ENCODE measurements around the gene BCL2A1. TPM values are rescaled to one million over a fixed set of nuclear protein-coding genes. Genes with fewer than 3 reads are reported as not detected.

The BCL2A1 gene
- total and polyA plus RNA-seq, 2 of the 4 experiments (the other 2 are of a cell fraction): 2.3 to 4.5 TPM

DNA sequence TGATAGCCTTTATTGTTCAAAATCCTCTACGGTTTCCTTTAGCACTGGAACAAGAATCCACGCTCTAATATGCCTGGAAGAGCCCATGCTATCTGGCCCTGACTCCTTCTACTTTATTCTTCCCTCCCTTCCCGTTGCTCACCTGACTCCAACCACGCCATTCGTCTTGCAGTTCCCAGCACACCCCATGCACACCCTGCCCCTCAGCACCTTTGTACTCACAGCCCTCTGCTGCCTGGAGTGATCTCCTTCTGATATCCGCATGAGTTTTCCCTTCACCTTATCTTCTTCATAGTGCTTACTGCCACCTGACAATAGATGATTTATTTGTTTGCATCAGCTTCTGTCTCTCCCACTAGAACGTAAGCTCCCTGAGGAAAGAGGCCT lies 16.6 kb upstream of the BCL2A1 start:
- in situ Hi-C loops (cut with MboI; ENCODE audit: low sequenced_read_pairs) (loop anchor here (25.0 kb wide), 1 partner anchor 350 kb away; no protein-coding TSS in a partner anchor), intact Hi-C loops (cut with micrococcal nuclease) (loop anchor here (5.0 kb wide), 1 partner anchor 595 kb away; no protein-coding TSS in a partner anchor), dilution Hi-C loops (cut with HindIII; ENCODE audit: low sequenced_read_pairs, unreplicated experiment) (no loop called here)
- DNase-seq: no peak
- H3K4me2 ChIP-seq (ENCODE audit: low read depth, low read length): no peak overlapping the region
- no peaks in the 10 kb centered on the region for H3K36me3 ChIP-seq (ENCODE audit: control insufficient read depth, insufficient read depth, low read length)
- no peaks in the 10 kb centered on the region for H3K4me1 ChIP-seq (ENCODE audit: control insufficient read depth, insufficient read depth, low read length)
- H3K14ac ChIP-seq (replicated peaks; ENCODE audit: low read depth, low read length): no peak overlapping the region
- no peak overlapping the region for H3K4ac ChIP-seq (ENCODE audit: low read depth, low read length)
- H2BK20ac ChIP-seq (ENCODE audit: low read depth, low read length): no peak overlapping the region
- H3K9me3 ChIP-seq (ENCODE audit: control insufficient read depth, insufficient read depth, low read length): no peaks in the 10 kb centered on the region
- H4K5ac ChIP-seq (ENCODE audit: low read depth, low read length): no peak overlapping the region
- no peak for ATAC-seq (ENCODE audit: low read depth)
- ChIA-PET CTCF (no interaction called here), POLR2A (ENCODE audit: unreplicated experiment) (no interaction called here)
- H4K8ac ChIP-seq (ENCODE audit: low read depth in 2 of 2, low read length in 2 of 2): no peak overlapping the region
- no peak for TF ChIP-seq BHLHE40 (IDR thresholded peaks at IDR 0.05; ENCODE audit: low read depth, low read length)
- no peak for TF ChIP-seq ELK1 (IDR thresholded peaks at IDR 0.05; ENCODE audit: borderline replicate concordance, low read depth, low read length)
- TF ChIP-seq CEBPB (IDR thresholded peaks at IDR 0.05; ENCODE audit: low read depth, low read length): no peak
- no peak for TF ChIP-seq USF2 (IDR thresholded peaks at IDR 0.05; ENCODE audit: low read depth, low read length)
- no peak for TF ChIP-seq CHD1 (IDR thresholded peaks at IDR 0.05; ENCODE audit: low read depth, low read length)
- no peak for TF ChIP-seq SMC3 (IDR thresholded peaks at IDR 0.05; ENCODE audit: low read depth, low read length)
- TF ChIP-seq POLR2A (IDR thresholded peaks at IDR 0.05; ENCODE audit: low read depth, low read length): no peak
- no peak for TF ChIP-seq NFE2L2 (IDR thresholded peaks at IDR 0.05; ENCODE audit: low read depth, low read length)
- no peak for TF ChIP-seq RAD21 (IDR thresholded peaks at IDR 0.05; ENCODE audit: low read length)
- no peak for TF ChIP-seq MXI1 (IDR thresholded peaks at IDR 0.05; ENCODE audit: borderline replicate concordance, low read depth, low read length)
- TF ChIP-seq RCOR1 (IDR thresholded peaks at IDR 0.05; ENCODE audit: insufficient replicate concordance, low read length): no peak
- TF ChIP-seq FOS (IDR thresholded peaks at IDR 0.05; ENCODE audit: low read depth, low read length): no peak
- TF ChIP-seq, protein P1, sequence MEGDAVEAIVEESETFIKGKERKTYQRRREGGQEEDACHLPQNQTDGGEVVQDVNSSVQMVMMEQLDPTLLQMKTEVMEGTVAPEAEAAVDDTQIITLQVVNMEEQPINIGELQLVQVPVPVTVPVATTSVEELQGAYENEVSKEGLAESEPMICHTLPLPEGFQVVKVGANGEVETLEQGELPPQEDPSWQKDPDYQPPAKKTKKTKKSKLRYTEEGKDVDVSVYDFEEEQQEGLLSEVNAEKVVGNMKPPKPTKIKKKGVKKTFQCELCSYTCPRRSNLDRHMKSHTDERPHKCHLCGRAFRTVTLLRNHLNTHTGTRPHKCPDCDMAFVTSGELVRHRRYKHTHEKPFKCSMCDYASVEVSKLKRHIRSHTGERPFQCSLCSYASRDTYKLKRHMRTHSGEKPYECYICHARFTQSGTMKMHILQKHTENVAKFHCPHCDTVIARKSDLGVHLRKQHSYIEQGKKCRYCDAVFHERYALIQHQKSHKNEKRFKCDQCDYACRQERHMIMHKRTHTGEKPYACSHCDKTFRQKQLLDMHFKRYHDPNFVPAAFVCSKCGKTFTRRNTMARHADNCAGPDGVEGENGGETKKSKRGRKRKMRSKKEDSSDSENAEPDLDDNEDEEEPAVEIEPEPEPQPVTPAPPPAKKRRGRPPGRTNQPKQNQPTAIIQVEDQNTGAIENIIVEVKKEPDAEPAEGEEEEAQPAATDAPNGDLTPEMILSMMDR (conservative IDR thresholded peaks at IDR 0.05; ENCODE audit: low read depth, low read length): no peak
- TF ChIP-seq RFX5 (IDR thresholded peaks at IDR 0.05; ENCODE audit: low read depth, low read length): no peak
- no peak for TF ChIP-seq MAFK (IDR thresholded peaks at IDR 0.05; ENCODE audit: low read depth, low read length)
- TF ChIP-seq MAZ (IDR thresholded peaks at IDR 0.05; ENCODE audit: borderline replicate concordance, low read depth, low read length): no peak
- no peak overlapping the region for H2BK5ac ChIP-seq (ENCODE audit: low read depth, low read length, poor library complexity, severe bottlenecking)
- no peak overlapping the region for H3K9ac ChIP-seq (ENCODE audit: low read depth, low read length)
- no peaks in the 10 kb centered on the region for H3K79me1 ChIP-seq (ENCODE audit: low read depth in 1 of 2, low read length in 2 of 2)
- BruUV-seq (replicated peaks): no TSS peak
- no peak overlapping the region for H2AK9ac ChIP-seq (replicated peaks; ENCODE audit: low read depth, low read length, poor library complexity)
- H3K9me1 ChIP-seq (ENCODE audit: insufficient read depth, low read length): no peaks in the 10 kb centered on the region
- H3K23ac ChIP-seq (ENCODE audit: low read depth, low read length): no peak overlapping the region
- no peak overlapping the region for H4K91ac ChIP-seq (ENCODE audit: insufficient read depth, low read depth, low read length)
- no peak overlapping the region for H2AFZ ChIP-seq (replicated peaks; ENCODE audit: low read length, poor library complexity)
- H2BK120ac ChIP-seq (ENCODE audit: low read depth, low read length): no peak overlapping the region
- H3K56ac ChIP-seq (ENCODE audit: extremely low read depth, insufficient read depth, low read length): no peak overlapping the region
- no peaks in the 10 kb centered on the region; the same call in 1 of the 2 replicates for H3K27me3 ChIP-seq (ENCODE audit: control insufficient read depth, insufficient read depth, low read length)
- H2BK15ac ChIP-seq (ENCODE audit: low read depth, low read length): no peak overlapping the region
- 90% methylated on average over 6 of the region's 7 CpGs; no CpG with 5 or more reads in 1 of the 2 experiments for WGBS, 2 experiments (ENCODE audit: extremely low coverage in 2 of 2, insufficient read length in 1 of 2)
- H2AK5ac ChIP-seq (ENCODE audit: low read depth, low read length): no peak overlapping the region
- H3K18ac ChIP-seq (ENCODE audit: low read depth, low read length): no peak overlapping the region
- H3K27ac ChIP-seq (ENCODE audit: insufficient read depth, low read length): no peak overlapping the region
- H3K4me3 ChIP-seq (ENCODE audit: insufficient read depth, low read depth, low read length): no peak overlapping the region
- H4K20me1 ChIP-seq (ENCODE audit: insufficient read depth, low read length): no peaks in the 10 kb centered on the region

Measured in IMR-90 (cell line).